HS-27A (cell line): ENCODE results near the gene UBE2H.
"Not testable (repeated sequence)": the region's sequence is repeated elsewhere in the genome, so short reads cannot be mapped to it uniquely, and the experiment has no call there.

Source experiments
- DNase-seq: peaks from one replicate; pipeline ENCODE4 v3.0.0-alpha.2; 2012; ENCODE audit warnings: low read depth, missing footprints

Gene UBE2H

GRCh38 chr7:129843978-129844840 is 108.6 kb downstream of the UBE2H start:
- DNase-seq: no peak

GRCh38 chr7:129843365-129843898 is 109.3 kb downstream of the UBE2H start:
- no peak for DNase-seq

GRCh38 chr7:129841465-129841864 is 111.3 kb downstream of the UBE2H start:
- no peak for DNase-seq

GRCh38 chr7:129840757-129841156 is 112.0 kb downstream of the UBE2H start:
- no peak for DNase-seq

GRCh38 chr7:129836983-129837382 is 115.8 kb downstream of the UBE2H start:
- DNase-seq: no peak

- DNase-seq: no peak
Observed at GRCh38 chr7:129835569-129835968, 117.2 kb downstream of the UBE2H start.

- DNase-seq: not testable (repeated sequence)
Observed at GRCh38 chr7:129833353-129833752, 119.4 kb downstream of the UBE2H start.

GRCh38 chr7:129832701-129833227 is 120.0 kb downstream of the UBE2H start:
- DNase-seq: no peak

GRCh38 chr7:129832282-129832681 is 120.5 kb downstream of the UBE2H start:
- no peak for DNase-seq

GRCh38 chr7:129831424-129832058 is 121.2 kb downstream of the UBE2H start:
- DNase-seq: peak; percentile 85

GRCh38 chr7:129830949-129831348 is 121.8 kb downstream of the UBE2H start:
- no peak for DNase-seq

GRCh38 chr7:129829737-129830631 is 122.8 kb downstream of the UBE2H start:
- DNase-seq: no peak

GRCh38 chr7:129828989-129829736 is 123.6 kb downstream of the UBE2H start:
- no peak for DNase-seq

GRCh38 chr7:129828078-129828762 is 124.5 kb downstream of the UBE2H start:
- DNase-seq: no peak

- no peak for DNase-seq
Observed at GRCh38 chr7:129827467-129827990, 125.2 kb downstream of the UBE2H start.

GRCh38 chr7:129826895-129827294 is 125.9 kb downstream of the UBE2H start:
- DNase-seq: not testable (repeated sequence)

GRCh38 chr7:129825209-129825970 is 127.4 kb downstream of the UBE2H start:
- no peak for DNase-seq

- no peak for DNase-seq
Observed at GRCh38 chr7:129824291-129825208, 128.2 kb downstream of the UBE2H start.
